ENCODE data around the gene ABCA2.

ABCA2 gene

GRCh38 chr9:136980669-136981478 is 47.2 kb downstream of the ABCA2 start:
- TF ChIP-seq CTCF (conservative IDR thresholded peaks at IDR 0.05) (no peak), ZFX (IDR thresholded peaks at IDR 0.05) (no peak)
- no peak overlapping the region for H3K27ac ChIP-seq

- H3K27ac ChIP-seq = no peak overlapping the region
- TF ChIP-seq ZFX (IDR thresholded peaks at IDR 0.05) (no peak), CTCF (conservative IDR thresholded peaks at IDR 0.05) (no peak)
Measured at GRCh38 chr9:136979769-136980587, 48.1 kb downstream of the ABCA2 start.

GRCh38 chr9:136978865-136979544 is 49.0 kb downstream of the ABCA2 start:
- no peak overlapping the region for H3K27ac ChIP-seq
- TF ChIP-seq CTCF (conservative IDR thresholded peaks at IDR 0.05) (no peak), ZFX (IDR thresholded peaks at IDR 0.05) (no peak)

- no peak overlapping the region for H3K27ac ChIP-seq
- TF ChIP-seq ZFX (IDR thresholded peaks at IDR 0.05) = no peak
- no peak for TF ChIP-seq CTCF (conservative IDR thresholded peaks at IDR 0.05)
Measured at GRCh38 chr9:136978073-136978864, 49.8 kb downstream of the ABCA2 start.

- no peak for TF ChIP-seq ZFX (IDR thresholded peaks at IDR 0.05)
- TF ChIP-seq CTCF (conservative IDR thresholded peaks at IDR 0.05) = no peak
- H3K27ac ChIP-seq = no peak overlapping the region
Measured at GRCh38 chr9:136977649-136978072, 50.4 kb downstream of the ABCA2 start.

- no peak within 1 kb of the TSS for H3K27ac ChIP-seq
- TF ChIP-seq ZFX (IDR thresholded peaks at IDR 0.05) (no peak), CTCF (conservative IDR thresholded peaks at IDR 0.05) (no peak)
Measured at GRCh38 chr9:136977223-136977622, 50.8 kb downstream of the ABCA2 start, which contains the start of gene PTGDS. TSS of gene PTGDS (plus strand) at chr9:136977504. CDS start at chr9:136977579, 75 bp downstream.

Data from C4-2B (cell line).